ENCODE data around the gene SKAP1.
"Not testable (repeated sequence)": the region's sequence is repeated elsewhere in the genome, so short reads cannot be mapped to it uniquely, and the experiment has no call there.

Gene SKAP1

GRCh38 chr17:48429638-48430586 lies at the start of gene SKAP1:
Gene SKAP1 (minus strand): TSS chr17:48430214.
- no peak for DNase-seq

DNA sequence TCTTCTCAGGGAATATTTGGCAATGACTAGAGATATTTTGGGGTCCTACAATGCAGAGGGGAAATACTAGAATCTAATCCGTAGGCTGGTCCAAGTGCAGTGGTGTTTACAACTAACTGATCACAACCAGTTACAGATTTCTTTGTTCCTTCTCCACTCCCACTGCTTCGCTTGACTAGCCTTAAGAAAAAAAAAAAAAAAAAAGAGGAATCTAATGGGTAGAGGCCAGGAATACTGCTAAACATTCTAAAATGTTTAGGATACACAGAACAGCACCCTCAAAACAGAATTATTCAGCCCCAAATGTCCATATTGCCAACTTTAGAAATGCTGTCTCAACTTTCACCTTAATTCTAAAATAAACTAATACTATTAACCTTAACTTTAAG lies 49.0 kb upstream of the SKAP1 start:
- no peak for DNase-seq

DNA sequence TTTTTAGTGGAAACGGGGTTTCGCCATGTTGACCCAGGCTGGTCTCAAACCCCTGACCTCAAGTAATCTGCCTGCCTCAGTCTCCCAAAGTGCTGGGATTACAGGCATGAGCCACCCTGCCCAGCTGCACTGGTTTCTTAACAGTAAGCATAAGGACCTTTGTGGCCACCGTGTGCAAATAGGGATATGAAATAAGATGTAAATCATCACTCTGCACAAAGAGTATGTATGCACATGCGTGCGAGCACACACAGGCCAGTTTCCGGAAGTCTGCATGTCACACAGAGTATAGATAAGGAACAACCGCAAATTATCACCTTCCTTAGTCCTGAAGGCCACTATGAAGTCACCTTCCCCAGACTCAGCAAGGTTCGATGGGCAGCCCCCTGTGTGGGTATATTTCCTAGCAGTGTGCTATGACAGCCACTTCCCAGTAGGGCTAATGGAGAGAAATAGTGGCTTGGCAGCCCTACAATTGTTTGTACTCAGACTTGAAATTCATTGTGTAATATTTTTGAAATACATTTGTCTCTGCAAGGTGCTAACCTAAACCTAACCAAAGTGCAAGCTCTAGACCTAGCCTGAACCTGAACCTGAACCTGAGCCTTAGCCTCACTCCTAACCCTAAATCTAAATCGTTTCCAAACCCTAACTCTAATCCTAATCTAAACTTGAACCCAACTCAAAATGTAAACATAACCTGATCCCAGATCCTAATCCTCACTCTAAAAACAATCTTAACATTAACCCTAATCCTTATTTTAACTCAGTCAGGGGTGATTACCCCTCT lies 48.4 kb upstream of the SKAP1 start:
- no peak for DNase-seq

DNA sequence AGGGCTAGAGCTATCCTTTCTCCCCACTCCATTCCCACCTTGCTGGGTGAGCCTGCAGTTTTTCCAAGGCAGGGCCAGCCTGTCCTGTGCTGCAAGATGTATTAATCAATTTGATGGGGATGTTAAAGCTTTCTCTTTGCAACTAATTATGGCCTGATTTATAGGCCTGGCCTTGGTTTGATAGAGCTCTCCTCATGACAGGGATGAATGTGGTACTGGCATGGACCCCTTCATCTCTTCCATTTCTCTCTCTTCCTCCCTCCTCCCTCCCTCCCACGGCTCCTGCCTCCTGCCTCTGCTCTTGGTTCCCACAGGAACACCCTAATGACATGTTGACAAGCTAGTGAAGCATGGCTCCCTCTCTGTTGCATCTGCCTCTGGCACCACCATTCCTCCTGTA lies 47.2 kb upstream of the SKAP1 start:
- DNase-seq, result no peak

DNA sequence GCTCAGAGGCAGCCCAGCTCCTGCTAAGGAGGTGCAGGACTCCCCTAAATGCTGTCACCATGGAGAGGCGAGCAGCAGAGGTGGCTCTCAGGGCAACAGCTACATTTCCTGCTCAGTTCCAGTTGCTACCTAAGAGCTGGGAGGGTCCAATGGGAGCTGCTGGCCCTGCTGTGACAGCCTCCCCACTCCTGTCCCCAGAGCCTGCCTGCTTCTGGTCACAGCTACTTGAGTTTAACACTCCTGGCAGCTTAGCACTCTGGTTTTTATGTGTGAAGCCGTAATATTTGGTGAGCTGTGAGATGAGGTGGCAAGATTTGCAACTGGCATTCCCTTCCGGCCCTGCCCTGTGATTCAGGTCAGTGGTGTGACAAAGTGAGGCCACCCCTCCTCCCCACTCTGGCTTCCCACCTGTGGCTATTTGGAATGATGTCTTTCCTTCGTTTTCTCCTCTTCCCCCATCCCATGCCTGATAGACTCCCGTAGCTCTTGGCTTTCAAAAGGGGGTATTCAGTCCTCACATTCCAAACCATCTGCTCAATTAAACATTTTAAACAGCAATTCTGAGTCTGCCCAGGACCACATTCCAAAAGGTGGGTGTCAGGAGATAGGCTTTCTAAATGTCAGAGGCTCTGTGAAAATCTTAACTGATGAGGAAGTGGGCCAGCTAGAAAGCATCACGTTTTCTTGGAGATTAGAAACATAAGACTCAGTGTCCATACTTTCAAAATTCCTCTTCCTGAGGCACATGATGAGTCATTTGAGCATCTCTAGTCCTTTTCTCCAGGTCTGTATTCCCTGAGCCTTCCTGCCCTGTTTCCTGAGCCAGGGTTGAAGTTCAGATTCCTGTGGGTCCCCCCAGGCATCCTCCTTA lies 42.6 kb upstream of the SKAP1 start:
- DNase-seq, result no peak

- no peak for DNase-seq
Measured at GRCh38 chr17:48471817-48472410, 41.9 kb upstream of the SKAP1 start.

GRCh38 chr17:48470388-48471034 lies 40.5 kb upstream of the SKAP1 start:
- DNase-seq, result no peak

GRCh38 chr17:48469227-48469626 lies 39.2 kb upstream of the SKAP1 start:
- DNase-seq, result no peak

DNA sequence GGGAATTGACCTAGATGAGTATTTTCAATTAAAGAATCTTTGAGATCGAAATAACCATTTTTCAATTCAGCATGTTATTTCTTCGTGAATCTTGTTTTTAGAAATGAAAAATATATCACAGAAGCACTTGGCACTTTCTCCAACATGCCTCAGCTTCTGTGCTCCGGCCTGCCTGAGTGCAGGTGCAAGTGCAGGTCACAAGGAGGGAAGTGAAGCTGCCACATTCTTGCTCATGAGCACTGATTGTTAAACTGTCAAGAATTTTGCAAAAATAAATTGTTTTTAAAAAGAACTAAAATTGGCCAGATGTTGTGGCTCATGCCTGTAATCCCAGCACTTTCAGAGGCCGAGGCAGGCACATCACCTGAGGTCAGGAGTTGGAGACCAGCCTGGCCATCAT lies 38.3 kb upstream of the SKAP1 start:
- no peak for DNase-seq

DNA sequence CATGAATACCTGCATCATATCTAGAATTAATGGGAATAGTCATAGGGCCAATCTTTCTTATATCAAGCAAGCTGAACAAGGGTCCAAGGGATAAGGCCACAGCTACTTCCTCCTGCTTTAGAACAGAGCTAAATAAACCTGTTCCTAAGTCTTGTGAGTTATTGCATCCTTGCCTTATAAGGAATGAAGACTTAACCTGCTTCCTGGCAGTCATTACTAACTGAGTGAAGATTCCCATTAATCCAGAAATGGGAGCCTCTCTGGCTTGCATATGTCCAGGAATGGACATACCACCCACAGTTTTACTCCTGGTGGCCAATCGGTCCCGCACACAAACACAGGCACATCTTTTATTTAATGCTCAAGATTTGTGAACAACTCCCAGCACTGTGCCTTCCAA lies 35.9 kb upstream of the SKAP1 start:
- DNase-seq, result no peak

DNA sequence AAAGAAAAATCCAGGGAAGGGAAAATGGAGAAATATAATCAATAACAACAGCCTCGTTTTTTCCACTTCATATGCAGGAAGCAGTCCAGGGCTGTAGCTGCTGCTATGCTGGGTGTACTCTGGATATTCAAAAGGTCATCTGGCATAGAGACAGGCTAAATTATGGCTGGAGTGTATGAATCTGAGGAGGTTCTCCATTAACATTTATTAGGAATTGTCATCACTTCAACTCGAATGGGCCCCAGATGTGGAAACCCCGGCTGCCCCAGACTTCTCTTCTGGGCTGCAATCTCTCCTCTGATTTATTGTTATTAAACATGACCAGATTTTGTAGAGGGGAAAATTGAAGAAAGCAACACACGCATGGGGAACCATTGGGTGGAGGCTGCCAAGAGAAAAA lies 33.5 kb upstream of the SKAP1 start:
- DNase-seq, result no peak

DNA sequence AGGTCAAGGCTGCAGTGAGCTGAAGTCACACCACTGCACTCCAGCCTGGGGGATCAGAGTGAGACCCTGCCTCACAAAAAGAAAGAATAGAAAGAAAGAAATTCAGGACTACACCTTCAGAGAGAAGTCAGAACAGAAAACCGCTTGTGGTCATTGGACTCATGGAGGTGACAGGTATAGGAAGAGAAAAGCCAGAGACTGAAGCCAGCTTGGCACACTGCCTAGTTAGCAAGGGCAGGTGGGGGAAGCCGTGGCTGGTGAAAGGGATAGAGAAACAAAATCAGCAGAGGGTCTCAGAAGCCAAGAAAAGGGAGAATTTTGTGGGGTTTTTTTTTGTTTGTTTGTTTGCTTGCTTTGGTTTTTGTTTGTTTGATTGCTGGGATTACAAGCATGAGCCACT lies 32.9 kb upstream of the SKAP1 start:
- DNase-seq, result no peak

GRCh38 chr17:48460052-48460451 lies 30.0 kb upstream of the SKAP1 start:
- no peak for DNase-seq

DNA sequence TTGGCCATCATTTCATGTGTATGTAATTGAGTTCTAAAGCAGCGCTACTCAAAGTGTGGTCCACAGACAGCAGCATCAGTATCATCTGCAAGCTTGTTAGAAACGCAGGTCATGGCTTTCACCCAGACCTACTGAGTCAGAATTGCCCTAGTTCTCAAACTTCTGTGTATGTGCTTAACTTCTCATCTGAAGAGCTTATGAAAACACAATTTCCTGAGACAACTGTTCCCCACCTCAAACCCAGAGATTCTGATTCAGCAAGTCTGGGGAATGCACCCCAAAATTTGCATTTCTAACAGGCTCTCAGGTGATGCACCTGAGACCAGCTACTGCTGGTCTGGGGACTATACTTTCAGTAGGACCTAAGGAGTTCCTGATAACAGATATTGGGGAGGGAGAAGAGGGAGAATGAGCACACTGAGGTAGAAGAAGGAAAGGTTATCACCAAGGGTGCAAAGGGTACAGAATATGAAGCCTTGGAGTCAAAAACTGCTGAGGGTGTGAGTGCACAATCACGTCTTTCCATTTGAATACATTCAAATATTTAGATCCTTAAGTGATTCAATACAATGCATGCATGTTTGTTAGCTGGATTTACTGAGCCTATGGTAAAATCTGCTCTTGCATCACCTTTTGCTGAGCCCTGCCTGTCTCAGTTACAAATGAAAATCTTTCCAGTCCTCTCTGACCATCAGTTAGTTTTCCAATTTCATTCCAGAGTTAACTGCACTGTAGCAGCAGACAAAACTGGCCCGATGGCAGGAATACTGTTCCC lies 29.2 kb upstream of the SKAP1 start:
- no peak for DNase-seq

DNA sequence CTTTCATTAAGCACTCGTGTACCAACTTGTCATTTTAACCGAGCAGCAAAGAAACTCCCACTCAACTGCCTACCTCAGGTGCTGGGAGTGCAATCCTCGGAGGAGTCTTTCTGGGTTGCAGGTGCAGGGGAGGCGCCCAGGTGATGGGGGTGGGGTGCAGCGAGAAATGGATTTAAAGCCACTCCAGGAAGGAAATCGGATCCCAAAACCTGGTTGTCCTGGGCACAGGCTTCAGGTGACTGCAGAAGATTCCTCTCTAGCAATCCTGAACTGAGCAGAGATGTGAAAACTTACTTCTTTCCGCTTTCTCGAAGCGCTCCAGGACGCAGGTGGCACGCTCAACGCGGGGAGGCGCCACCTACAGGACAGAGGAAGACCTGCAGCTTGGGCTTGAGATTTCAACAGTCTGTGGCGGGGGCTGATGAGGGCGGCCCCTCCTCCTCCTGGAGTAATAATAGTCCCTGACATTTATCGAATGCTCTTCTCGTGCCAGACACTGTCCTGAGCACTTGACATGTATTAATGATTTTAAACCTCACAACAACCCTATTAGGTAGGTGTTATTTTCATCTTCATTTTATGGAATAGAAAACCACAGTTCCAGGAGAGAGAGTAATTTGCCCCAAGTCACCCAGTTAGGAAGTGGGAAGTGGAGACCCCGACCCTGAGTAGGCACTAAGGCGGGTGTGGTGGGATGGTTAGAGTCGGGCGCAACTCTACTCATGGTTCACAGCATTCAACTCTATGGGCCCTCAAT lies 27.2 kb upstream of the SKAP1 start:
- DNase-seq, result peak in 1 of 2 donors; percentile 2

DNA sequence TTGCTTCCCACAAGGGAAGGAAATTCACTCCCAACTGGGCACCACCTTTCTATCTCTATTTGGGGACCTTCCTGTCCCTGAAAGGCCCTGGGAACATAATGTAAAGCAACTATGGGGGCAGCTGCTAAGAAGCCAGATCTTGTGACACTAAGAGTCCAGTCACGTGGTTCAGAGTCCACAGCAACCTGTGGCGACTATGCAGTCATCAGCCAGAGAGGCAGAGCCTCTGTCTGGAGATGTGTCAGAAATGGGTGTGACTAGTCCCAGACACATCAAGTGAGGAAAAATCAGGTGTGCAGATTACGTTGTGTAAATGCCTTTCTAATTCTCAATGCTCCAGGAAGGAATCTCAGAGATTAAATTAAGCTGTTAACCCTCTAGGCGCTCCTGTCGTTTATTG lies 26.6 kb upstream of the SKAP1 start:
- DNase-seq, result no peak

DNA sequence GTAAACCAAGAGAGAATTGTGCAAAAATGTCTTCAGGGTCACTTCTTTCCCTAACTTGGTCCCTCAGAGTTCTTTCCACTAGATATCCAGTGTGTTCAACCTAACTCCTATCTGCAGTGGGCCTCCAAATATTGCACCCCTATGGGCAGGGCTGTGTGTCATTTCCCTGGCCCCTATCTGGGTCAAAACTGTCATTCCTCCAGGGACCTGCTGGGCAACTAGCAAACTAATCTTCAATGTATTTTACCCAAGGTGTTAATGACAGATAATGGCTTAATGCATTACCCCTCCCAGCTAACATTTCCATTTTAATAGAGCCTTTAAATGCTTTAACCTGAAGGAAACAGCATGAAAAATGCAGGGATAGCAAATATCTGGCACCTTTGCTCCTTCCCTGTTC lies 25.8 kb upstream of the SKAP1 start:
- DNase-seq, result no peak

- DNase-seq, result no peak
Measured at GRCh38 chr17:48453447-48453846, 23.4 kb upstream of the SKAP1 start.

GRCh38 chr17:48451489-48451888 lies 21.5 kb upstream of the SKAP1 start:
- no peak for DNase-seq

DNA sequence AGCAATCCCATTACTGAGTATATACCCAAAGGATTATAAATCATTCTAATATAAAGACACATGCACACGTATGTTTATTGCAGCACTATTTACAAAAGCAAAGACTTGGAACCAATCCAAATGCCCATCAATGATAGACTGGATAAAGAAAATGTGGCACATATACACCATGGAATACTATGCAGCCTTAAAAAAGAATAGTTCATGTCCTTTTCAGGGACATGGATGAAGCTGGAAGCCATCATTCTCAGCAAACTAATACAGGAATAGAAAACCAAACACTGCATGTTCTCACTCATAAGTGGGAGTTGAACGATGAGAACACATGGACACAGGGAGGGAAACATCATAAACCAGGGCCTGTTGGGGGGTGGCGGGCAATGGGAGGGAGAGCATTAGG lies 19.3 kb upstream of the SKAP1 start:
- DNase-seq, result not testable (repeated sequence)

GRCh38 chr17:48445248-48445620 lies 15.2 kb upstream of the SKAP1 start:
- no peak for DNase-seq
